NCI-H2196 treated with DMSO at 0.1 percent for 48 hours (cell line): ENCODE data around the gene TMEM131L.
"Not testable (repeated sequence)": the region's sequence is repeated elsewhere in the genome, so short reads cannot be mapped to it uniquely, and the experiment has no call there.

ENCODE experiments used
- DNase-seq: peaks from one replicate; lab custom pipeline; 2025; ENCODE audit not compliant: unreplicated experiment; lab: John Stamatoyannopoulos, UW

The TMEM131L gene

DNA sequence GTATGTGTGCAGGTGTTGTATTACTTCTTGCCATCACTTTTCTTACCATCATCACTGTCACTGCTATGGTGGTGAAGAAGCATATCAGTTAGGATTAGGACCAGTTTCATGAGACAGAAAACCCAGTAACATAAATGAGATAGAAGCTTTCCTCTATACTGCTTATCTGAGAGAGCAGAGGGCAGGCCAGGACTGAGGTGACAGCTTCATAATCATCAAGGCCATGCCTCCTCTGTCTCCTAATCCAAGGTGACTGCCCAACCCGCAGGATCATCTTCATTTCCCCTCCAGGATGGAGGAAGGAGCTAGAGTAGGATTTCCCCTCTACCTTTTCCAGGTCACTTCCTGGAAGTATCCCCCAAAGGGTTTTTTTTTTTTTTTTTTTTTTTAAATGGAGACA is 35.4 kb downstream of the TMEM131L start:
- DNase-seq, result no peak

GRCh38 chr4:153502584-153502983 is 36.4 kb downstream of the TMEM131L start:
- no peak for DNase-seq

DNA sequence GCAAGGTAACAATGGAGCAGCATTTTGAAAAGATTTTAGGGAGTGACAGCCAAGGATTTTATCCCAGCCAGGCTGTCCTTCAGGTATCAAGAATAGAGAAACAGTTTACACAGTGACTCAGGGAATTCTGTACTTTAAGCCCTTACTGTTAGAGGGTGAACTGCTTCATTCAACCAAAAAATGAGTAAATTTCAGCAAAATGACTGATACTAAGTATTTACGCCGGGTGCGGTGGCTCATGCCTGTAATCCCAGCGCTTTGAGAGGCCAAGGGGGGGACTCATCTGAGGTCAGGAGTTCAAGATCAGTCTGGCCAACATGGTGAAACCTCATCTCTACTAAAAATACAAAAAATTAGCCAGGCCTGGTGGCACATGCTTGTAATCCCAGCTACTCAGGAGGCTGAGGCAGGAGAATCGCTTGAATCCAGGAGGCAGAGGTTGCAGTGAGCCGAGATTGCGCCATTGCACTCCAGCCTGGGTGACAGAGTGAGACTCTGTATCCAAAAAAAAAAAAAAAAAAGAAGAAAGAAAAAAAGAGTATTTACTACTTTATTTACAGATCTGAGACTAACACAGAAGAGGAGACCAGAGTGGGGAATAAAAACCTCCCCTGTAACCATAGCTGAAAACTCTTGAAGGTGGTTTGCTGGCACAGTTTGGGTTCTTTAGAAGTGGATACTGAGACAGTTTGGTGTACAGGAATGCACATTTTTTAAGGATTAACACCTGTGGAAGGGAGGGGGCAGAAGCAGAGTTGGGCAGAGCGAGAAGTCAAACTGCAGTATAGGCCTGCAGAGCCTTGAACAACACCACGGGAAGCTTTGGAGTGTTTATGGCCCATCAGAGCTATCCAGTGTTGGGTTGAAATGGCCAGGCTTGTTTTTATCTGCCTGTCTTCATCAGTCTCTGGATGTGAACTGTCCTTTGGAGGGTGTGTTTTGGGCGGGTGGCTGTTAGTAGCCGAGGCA is 40.5 kb downstream of the TMEM131L start:
- DNase-seq, result no peak

- no peak for DNase-seq
Observed at GRCh38 chr4:153507310-153508073, 41.3 kb downstream of the TMEM131L start.

DNA sequence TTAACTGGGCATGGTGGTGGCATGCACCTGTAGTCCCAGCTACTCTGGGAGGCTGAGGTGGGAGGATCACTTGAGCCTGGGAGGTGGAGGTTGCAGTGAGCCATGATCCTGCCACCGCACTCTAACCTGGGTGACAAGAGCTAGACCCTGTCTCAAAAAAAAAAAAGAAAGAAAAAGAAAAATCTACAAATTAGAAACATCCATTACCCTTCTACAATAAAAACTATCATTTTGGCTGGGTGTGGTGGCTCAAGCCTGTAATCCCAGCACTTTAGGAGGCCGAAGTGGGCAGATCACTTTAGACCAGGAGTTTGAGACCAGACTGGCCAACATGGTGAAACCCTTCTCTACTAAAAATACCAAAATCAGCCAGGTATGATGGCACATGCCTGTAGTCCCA is 43.1 kb downstream of the TMEM131L start:
- not testable (repeated sequence) for DNase-seq

DNA sequence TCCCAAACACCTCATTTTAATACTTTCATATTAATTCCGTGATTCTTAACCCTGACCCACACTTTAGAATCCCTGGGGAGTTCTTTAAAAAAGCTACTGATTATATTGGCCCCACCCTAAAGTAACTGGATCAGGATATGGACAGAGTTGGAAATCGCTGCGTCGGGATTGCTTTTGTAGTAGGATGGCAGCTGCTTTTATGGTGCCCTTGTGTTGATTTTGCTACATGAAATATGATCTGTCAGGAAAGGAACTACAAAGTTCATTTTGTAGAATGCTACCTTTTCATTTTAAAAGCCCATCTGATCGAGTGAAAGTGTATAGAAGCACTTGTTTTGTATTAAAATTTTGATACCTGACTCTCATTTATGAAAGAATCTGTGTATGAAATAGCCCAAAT is 43.6 kb downstream of the TMEM131L start:
- DNase-seq, result no peak

DNA sequence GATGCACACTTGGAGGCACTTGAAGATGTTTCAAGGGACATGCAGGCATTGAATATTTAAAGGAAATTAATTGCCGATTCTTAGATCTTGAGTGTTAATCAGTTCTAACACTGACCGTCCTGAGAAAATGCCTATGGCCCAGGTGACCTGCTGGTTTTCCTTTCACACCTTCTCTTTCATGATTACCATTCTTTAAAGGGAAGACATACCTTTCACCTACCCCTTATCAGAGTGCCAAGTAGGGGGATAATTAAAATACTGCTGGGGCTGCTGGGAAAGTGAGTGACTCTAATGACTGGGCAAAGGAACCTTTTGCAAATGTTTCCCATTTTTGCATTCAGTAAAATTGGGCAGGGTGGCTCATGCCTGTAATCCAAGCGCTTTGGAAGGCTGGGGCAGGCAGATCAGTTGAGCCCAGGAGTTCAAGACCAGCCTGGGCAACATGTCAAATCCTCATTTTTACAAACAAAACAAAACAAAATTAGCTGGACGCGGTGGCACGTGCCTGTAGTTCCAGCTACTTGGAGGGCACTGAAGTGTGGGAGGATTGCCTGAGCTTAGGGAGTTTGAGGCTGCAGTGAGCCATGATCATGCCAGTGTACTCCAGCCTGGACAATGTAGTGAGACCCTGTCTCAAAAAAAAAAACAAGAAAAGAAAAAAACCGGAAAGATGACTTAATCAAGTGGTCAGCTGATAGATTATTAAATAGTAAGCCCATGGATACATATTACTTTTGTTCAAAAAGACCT is 44.3 kb downstream of the TMEM131L start:
- DNase-seq, result no peak

GRCh38 chr4:153511104-153511503 is 44.9 kb downstream of the TMEM131L start:
- DNase-seq, result no peak

DNA sequence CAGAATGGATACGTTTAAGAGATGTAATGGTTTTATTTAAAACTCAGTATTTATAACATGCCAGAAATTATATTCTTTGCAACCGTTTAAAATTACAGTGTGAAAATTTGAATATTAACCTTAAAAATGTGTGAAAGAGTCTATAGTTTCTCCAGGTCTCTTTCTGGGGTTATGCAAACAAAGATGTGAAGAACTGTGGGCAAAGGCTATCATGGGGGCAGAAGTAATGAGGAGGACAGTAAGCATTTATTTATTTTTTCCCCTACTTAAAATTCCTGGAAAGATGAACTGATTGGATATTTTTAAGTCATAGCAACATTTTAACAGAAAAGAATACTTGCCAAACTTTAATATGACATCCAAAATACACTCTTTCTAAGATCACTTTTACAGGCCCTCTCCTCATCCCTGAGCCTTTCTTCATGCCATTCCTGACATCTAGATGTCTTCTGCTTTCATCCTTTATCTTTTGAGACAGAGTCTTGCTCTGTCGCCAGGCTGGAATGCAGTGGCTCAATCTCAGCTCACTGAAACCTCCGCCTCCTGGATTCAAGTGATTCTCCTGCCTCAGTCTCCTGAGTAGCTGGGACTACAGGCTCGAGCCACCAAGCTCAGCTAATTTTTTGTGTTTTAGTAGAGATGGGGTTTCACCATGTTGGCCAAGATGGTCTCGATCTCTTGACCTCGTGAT is 46.1 kb downstream of the TMEM131L start:
- no peak for DNase-seq

DNA sequence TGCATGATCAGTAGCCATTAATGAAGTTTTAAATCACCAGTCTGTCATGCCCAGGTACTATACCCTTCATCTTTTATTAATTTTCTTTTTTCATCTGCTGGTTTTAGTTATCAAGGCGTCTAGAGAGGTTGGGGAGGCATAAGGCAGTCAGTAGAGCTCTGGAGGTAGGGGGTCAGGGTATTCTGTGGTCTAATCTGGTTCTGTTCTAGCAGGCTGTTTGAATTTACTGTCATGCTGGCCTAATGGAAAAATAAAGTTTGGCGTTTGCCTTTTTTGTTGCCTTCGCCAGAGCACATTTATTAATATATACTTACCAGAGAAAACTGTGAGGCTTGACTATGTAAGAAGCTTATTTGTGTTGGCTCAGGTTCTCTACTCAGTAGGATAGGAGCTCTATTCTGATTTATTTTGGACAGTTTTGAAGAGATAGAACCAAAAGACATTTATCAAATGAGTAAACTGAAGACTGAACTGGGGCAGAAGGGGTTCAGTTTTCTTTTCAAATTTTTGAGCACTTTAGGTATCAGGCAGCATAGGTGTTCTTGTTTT is 46.9 kb downstream of the TMEM131L start:
- DNase-seq, result no peak

DNA sequence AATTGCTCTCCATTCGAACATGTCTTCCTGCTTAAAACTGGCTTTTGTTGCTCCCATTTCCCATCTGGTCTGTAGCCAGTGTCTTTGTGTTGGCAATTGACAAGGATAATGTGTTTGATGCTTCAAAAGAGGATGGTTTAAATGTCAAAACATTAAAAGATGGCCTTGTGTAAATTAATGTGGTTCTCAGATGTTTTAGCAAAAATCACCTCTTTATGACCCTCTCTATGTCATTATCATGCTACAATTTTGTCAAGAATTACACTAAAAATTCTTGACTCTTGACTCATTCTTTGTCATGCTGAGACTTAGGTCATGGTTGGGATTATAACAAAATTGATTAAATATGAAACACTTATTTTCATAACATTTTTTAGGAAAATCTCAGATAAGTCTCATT is 47.4 kb downstream of the TMEM131L start:
- DNase-seq, result no peak

DNA sequence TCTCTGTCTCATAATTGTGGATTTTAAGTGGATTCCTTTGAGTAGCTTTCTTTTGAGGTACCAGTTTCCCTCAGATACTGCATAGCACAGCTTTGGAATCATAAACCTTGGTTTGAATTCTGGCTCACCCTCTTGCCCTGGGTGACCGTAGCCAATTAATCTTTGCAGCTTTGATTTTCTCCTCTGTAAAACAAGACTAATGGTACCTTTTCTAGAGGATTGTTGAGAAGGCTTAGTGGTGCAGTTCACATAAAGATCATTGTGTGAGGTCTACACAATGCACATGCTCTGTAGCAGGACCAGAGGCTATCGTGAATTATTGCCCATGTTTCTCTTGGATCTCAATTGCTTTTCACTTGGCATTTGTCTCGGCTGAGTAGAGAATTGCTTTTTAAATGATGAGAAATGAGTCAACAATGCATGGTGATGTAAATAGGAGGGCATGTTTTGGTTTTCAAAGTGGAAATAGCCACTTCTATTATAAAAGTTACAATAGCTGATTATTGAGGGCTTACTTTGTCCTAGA is 47.9 kb downstream of the TMEM131L start:
- DNase-seq, result no peak

DNA sequence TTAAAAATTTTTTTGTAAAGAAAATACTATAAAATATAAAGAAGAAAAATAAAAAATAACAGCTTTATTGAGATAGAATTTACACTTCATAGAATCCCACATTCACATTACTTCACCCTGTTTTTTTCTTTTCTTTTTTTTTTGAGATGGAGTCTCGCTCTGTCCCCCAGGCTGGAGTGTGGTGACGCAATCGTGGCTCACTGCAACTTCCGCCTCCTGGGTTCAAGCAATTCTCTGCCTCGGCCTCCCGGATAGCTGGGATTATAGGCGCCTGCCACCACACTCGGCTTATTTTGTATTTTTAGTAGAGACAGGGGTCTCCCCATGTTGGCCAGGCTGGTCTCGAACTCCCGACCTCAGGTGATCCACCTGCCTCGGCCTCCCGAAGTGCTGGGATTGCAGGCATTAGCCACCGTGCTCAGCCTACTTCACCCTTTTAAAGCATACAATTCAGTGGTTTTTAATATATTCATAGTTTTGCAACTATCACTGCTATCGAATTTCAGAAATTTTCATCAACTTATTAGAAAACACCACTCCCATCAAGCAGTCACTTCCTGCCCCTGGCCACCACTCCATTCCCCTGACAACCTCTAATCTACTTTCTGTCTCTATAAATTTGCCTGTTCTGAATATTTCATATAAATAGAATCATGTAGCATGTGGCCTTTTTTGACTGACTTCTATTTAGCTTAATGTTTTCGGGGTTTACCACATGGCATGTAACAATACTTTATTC is 48.7 kb downstream of the TMEM131L start:
- DNase-seq, result no peak

DNA sequence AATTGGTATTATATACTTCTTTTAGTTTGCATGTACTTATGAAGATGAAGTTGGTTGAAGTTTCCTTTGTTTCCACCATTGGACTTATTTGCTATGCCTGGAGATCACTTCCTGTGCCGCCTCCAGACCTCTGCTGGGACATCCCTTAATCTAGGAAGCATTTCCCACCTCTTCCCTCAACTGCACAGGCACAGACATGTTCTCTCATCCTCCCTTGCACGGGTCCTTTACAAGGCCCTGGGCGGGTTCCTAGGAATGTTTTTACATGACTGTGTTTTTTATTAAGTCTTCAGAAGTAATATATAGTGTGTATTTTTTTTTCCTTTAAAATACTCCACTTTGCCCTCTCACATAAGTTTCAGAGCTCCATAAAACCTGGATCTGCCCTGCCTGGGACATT is 51.0 kb downstream of the TMEM131L start:
- DNase-seq, result no peak

DNA sequence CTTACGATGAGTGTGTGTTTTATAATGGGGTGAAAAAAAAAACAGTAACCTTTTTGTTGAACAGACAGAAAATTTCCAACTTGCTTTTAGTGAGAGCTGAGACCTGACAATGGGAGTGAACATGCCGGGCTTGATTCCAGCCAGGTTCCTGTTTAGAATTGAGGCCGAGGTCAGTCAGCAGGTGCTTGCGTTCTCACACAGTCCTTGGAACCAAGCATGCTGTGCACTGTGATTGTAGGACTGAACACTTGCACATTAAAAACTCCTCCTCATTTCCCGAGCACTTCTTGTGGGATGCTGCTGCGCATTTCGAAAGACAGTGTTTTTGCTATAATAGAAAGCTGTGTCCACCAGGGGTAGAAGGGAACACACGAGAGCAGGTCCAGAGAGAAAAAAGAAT is 51.8 kb downstream of the TMEM131L start:
- DNase-seq, result no peak

GRCh38 chr4:153518637-153519389 is 52.7 kb downstream of the TMEM131L start:
- DNase-seq, result no peak

DNA sequence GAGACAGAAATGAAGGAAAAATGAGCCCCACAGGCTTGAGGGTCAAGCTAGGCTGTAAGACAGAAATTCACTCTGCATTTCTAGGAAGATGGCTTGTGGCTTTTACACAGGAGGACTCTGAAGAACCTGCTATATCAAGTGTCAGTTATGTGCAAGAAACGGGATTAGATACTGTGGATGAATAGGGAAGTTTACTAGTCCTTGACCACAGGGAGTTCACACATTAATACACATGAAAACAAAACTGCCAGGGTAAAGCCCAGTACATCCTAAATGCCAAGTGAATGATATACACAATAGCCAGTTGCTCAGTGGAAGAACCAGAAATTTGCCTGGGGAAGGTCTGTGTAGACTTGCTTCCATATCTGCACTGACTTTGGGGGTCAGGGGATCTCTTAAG is 53.5 kb downstream of the TMEM131L start:
- DNase-seq, result no peak

DNA sequence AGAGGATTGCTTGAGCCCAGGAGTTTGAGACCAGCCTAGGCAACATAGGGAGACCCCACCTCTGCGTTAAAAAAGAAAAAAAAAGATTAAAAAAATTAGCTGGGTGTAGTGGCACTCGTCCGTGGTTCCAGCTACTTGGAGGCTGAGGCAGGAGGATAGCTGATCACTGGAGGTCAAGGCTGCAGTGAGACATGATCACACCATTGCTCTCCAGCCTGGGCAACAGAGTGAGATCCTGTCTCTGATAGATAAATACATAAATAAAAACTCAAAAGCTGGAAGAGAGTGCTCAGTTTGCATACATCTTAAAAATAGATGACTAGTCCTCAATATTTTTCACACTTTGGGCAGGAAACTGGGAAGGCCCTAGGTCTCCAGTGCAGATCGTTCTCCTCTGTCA is 54.1 kb downstream of the TMEM131L start:
- DNase-seq, result no peak

DNA sequence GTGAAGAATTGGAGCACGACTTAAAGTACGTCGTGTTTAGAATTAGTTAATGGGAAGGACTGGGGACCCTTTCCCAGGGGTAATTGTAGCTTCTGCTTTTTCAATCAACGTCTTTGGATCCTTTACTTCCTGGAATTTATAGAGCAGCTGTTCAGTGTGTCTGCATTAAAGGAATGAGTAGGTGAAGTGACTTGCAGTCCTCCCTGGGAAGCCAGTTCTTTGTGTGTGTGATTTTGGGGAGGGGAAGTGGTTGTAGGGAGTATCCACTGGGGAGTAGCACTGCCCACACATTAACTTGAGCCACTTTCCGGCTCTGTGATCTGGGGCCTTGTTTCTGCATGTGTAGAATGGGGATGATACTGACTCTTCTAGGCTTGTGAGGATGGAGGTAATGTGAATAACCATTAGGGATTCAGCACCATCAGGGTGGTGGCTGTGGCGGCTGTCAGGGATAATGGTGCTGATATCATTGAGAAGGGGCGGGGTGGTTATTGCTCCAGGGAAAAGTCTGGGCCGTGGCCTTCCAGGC is 54.7 kb downstream of the TMEM131L start:
- DNase-seq, result no peak
